OCI-LY7 (cell line): ENCODE results near the gene UFSP1. TPM values are rescaled to one million over a fixed set of nuclear protein-coding genes. Genes with fewer than 3 reads are reported as not detected.

Experiments used
- BruUV-seq: library from RNA; stranded (reverse); fragments of 400-500 nt; replicated peaks from 2 replicates; lab custom pipeline; 2021; lab: Mats Ljungman, UMichigan
- CTCF ChIA-PET: fragments of 300-600 bp; sonication (Branson Sonifier 250); formaldehyde crosslinking; loops from one replicate; lab custom pipeline; 2022; ENCODE audit warnings: antibody characterized with exemption; ENCODE audit not compliant: unreplicated experiment; lab: Charles Lee
- POLR2A ChIA-PET: fragments of 300-600 bp; sonication (Branson Sonifier 250); formaldehyde crosslinking; loops from one replicate; lab custom pipeline; 2022; ENCODE audit warnings: antibody characterized with exemption; lab: Charles Lee
- DNase-seq: peaks from one replicate; pipeline ENCODE4 v3.0.0-alpha.2; 2015; ENCODE audit warnings: low spot score
- H2AFZ ChIP-seq: fragments of 200-600 bp; sonication (generic), shearing (Covaris generic); 2 replicates; pipeline ENCODE4 v1.6.1; 2014; ENCODE audit warnings: mild to moderate bottlenecking, antibody characterized with exemption, low read length, moderate library complexity
- H3K27ac ChIP-seq: fragments of 200-600 bp; sonication (generic); 2 replicates; pipeline ENCODE4 v1.5.1; 2014; ENCODE audit warnings: mixed run types, low read depth, mild to moderate bottlenecking, moderate library complexity, low read length, inconsistent platforms; ENCODE audit not compliant: poor library complexity, severe bottlenecking
- H3K36me3 ChIP-seq: fragments of 200-600 bp; sonication (generic); 2 replicates; pipeline ENCODE4 v1.6.1; 2014; ENCODE audit warnings: mild to moderate bottlenecking, antibody characterized with exemption, low read length, moderate library complexity, mixed read lengths; ENCODE audit not compliant: insufficient read depth
- H3K4me1 ChIP-seq: fragments of 200-600 bp; sonication (generic); 2 replicates; pipeline ENCODE4 v1.5.1; 2014; ENCODE audit warnings: mild to moderate bottlenecking, low read length; ENCODE audit not compliant: insufficient read depth, poor library complexity, severe bottlenecking
- H3K4me2 ChIP-seq: fragments of 200-600 bp; sonication (generic); 2 replicates; pipeline ENCODE4 v1.6.1; 2014; ENCODE audit warnings: mild to moderate bottlenecking, low read length
- H3K4me3 ChIP-seq: fragments of 200-600 bp; sonication (generic); 2 replicates; pipeline ENCODE4 v1.5.1; 2014; ENCODE audit warnings: mild to moderate bottlenecking, low read depth, low read length; ENCODE audit not compliant: poor library complexity, severe bottlenecking
- H3K79me2 ChIP-seq: fragments of 200-600 bp; sonication (generic); 2 replicates; pipeline ENCODE4 v1.6.1; 2016; ENCODE audit warnings: low read depth, mild to moderate bottlenecking, low read length, moderate library complexity, mixed read lengths; ENCODE audit not compliant: insufficient read depth
- H3K9me2 ChIP-seq: fragments of 200-600 bp; sonication (generic); 2 replicates; pipeline ENCODE4 v1.6.1; 2016; ENCODE audit warnings: mild to moderate bottlenecking, low read length, mixed read lengths; ENCODE audit not compliant: insufficient read depth
- H3K9me3 ChIP-seq: fragments of 200-600 bp; sonication (generic); 2 replicates; pipeline ENCODE4 v1.6.1; 2014; ENCODE audit warnings: mild to moderate bottlenecking, mixed run types, low read length, mixed read lengths
- H4K20me1 ChIP-seq: fragments of 200-600 bp; sonication (generic); 2 replicates; pipeline ENCODE4 v1.6.1; 2014; ENCODE audit warnings: mild to moderate bottlenecking, antibody characterized with exemption, low read length, moderate library complexity, mixed read lengths; ENCODE audit not compliant: insufficient read depth
- EZH2phosphoT487 ChIP-seq: fragments of 200-600 bp; sonication (generic); IDR thresholded peaks from 2 replicates; pipeline ENCODE4 v1.6.1; 2018; ENCODE audit warnings: low read depth, borderline replicate concordance, mild to moderate bottlenecking, mixed run types, antibody characterized with exemption, low read length, moderate library complexity, mixed read lengths
- intact Hi-C: fragments of 100-400 bp; cut with micrococcal nuclease; formaldehyde crosslinking; loops from one replicate; pipeline ENCODE4 v1.10.0; 2022; ENCODE audit not compliant: unreplicated experiment
- total RNA-seq, 2 experiments: library from RNA; depleted of rRNA in 1 of 2; stranded (reverse); fragments of >200 nt in 1 of 2; shearing (Covaris generic) in 1 of 2; gene quantifications; 2 replicates each; pipeline ENCODE4 v1.2.3, GENCODE V29; 2014 to 2022
- TF ChIP-seq, protein P1 (sequence below): fragments of 200-600 bp; sonication (generic); conservative IDR thresholded peaks from 2 replicates; pipeline ENCODE4 v1.5.1; 2014; ENCODE audit warnings: mild to moderate bottlenecking, antibody characterized with exemption, low read length, moderate library complexity, mixed read lengths

The UFSP1 gene
- total RNA-seq, 2 experiments from 2014 or later: 2.8 to 3.3 TPM

DNA sequence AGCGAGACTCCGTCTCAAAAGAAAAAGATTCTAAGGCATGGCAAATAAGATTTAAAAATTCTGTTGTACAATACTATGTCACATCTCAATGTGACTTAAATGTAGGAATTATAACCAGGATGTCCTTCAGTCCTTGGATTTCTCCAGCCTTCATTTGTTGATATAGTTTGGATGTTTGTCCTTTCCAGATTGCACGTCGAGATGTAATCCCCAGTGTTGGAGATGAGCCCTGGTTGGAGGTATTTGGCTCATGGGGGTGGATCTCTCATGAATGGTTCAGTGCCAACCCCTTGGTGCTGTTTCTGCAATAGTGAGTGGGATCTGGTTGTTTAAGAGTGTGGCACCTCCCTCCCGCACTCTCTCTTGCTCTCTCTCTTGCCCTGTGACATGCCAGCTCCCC is 19.0 kb upstream of the UFSP1 start:
- Histone ChIP-seq H2AFZ (no peak overlapping the region), H4K20me1 (no peaks in the 10 kb centered on the region), H3K4me1 (no peaks in the 10 kb centered on the region), H3K9me3 (no peaks in the 10 kb centered on the region), H3K4me2 (no peak overlapping the region), H3K36me3 (no peaks in the 10 kb centered on the region), H3K79me2 (no peaks in the 10 kb centered on the region), H3K9me2 (no peaks in the 10 kb centered on the region), H3K4me3 (no peak overlapping the region), H3K27ac (no peak overlapping the region)
- no peak for DNase-seq
- BruUV-seq: no TSS peak
- TF ChIP-seq, protein P1, sequence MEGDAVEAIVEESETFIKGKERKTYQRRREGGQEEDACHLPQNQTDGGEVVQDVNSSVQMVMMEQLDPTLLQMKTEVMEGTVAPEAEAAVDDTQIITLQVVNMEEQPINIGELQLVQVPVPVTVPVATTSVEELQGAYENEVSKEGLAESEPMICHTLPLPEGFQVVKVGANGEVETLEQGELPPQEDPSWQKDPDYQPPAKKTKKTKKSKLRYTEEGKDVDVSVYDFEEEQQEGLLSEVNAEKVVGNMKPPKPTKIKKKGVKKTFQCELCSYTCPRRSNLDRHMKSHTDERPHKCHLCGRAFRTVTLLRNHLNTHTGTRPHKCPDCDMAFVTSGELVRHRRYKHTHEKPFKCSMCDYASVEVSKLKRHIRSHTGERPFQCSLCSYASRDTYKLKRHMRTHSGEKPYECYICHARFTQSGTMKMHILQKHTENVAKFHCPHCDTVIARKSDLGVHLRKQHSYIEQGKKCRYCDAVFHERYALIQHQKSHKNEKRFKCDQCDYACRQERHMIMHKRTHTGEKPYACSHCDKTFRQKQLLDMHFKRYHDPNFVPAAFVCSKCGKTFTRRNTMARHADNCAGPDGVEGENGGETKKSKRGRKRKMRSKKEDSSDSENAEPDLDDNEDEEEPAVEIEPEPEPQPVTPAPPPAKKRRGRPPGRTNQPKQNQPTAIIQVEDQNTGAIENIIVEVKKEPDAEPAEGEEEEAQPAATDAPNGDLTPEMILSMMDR: no peak
- TF ChIP-seq EZH2phosphoT487: no peak
- CTCF ChIA-PET: no interaction called here
- POLR2A ChIA-PET: no interaction called here
- intact Hi-C loops: no loop called here

DNA sequence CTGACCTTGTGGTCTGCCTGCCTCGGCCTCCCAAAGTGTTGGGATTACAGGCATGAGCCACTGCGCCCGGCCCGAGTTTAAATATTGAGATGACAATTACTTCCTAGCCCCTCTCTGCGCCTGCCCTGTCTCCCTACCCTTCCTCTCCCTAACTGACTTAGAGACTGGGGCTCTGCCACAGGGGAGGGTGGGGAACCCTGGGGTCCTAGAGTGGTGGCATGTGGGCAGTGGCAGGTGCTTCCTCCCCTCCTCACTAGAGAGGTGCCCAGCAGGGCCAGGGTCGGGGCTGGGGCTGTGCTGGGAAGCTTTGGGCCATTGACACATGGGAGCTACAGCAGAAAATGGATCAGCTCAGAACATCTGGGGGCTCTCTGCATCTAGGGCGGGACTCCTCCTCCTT is 13.1 kb upstream of the UFSP1 start:
- POLR2A ChIA-PET: no interaction called here
- H3K79me2 ChIP-seq: no peaks in the 10 kb centered on the region
- intact Hi-C loops: no loop called here

DNA sequence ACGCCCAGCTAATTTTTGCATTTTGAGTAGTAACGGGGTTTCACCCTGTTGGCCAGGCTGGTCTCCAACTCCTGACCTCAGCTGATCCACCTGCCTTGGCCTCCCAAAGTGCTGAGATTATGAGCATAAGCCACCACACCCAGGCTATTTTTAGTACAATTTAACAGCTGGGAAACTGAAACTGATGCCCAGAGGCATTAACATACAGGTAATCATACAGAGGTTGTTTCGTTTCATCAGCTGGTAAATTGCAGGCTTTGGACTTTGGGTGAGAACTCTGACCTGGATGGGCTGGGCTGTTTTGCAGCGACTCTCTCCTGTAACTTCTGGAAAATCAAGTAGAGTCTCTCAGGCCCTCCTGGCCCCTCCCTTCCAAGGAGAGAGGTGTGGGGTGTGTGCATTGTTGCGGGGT is 12.4 kb upstream of the UFSP1 start:
- BruUV-seq: no TSS peak
- no peak overlapping the region for H3K4me2 ChIP-seq
- TF ChIP-seq, protein P1: no peak
- TF ChIP-seq EZH2phosphoT487: no peak

More for the DNA sequence above, 13.1 kb upstream of the UFSP1 start:
- Histone ChIP-seq H3K36me3 (no peaks in the 10 kb centered on the region), H3K4me2 (no peak overlapping the region), H4K20me1 (no peaks in the 10 kb centered on the region), H3K9me2 (no peaks in the 10 kb centered on the region), H3K9me3 (no peaks in the 10 kb centered on the region), H3K4me1 (no peaks in the 10 kb centered on the region), H2AFZ (no peak overlapping the region), H3K4me3 (no peak overlapping the region), H3K27ac (no peak overlapping the region)
- TF ChIP-seq, protein P1: no peak
- no peak for TF ChIP-seq EZH2phosphoT487
- DNase-seq: no peak
- no TSS peak for BruUV-seq
- CTCF ChIA-PET: no interaction called here

More for the DNA sequence above, 12.4 kb upstream of the UFSP1 start:
- no peaks in the 10 kb centered on the region for H4K20me1 ChIP-seq
- CTCF ChIA-PET: no interaction called here
- H3K79me2 ChIP-seq: no peaks in the 10 kb centered on the region
- H3K4me3 ChIP-seq: no peak overlapping the region
- intact Hi-C loops: no loop called here
- H2AFZ ChIP-seq: no peak overlapping the region
- H3K9me2 ChIP-seq: no peaks in the 10 kb centered on the region
- H3K9me3 ChIP-seq: no peaks in the 10 kb centered on the region
- POLR2A ChIA-PET: interaction anchor here (0.6 to 1.1 kb wide), 2 partner anchors 12 to 66 kb away, joined by 3 to 4 read pairs; partner anchors contain the start of gene UFSP1
- no peak for DNase-seq
- H3K27ac ChIP-seq: no peak overlapping the region
- H3K36me3 ChIP-seq: no peaks in the 10 kb centered on the region
- H3K4me1 ChIP-seq: no peaks in the 10 kb centered on the region
